ENCODE results near the gene AJAP1.

AJAP1 gene

DNA sequence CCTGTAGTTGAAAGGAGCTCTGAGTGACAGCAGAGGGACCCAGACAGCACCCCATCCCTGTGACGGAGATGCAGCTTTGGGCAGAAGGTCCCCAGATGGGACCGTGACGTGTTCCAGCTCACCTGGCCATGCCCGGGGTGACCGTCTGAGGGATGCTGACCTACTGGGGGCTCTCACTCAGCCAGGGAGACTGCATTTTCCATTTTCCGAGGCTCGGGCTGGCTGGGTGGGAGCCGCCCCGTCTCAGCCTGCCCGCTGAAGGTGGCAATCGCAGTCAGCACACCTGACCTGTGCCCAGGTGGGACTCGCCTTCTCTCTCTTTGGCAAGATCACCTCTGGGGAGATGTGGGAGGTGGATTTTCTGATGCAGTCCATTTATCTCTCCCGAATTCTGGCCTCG, 127.2 kb downstream of the AJAP1 start:
- ChIA-PET CTCF (no interaction called here), POLR2A (no interaction called here)
- DNase-seq (ENCODE audit: extremely low spot score): no peak
- TF ChIP-seq L3MBTL2 (conservative IDR thresholded peaks at IDR 0.05): no peak

GRCh38 chr1:4784761-4785160, 130.4 kb downstream of the AJAP1 start:
- ChIA-PET CTCF (no interaction called here), POLR2A (no interaction called here)
- TF ChIP-seq HDGF (IDR thresholded peaks at IDR 0.05; ENCODE audit: borderline replicate concordance) (no peak), SP1 (IDR thresholded peaks at IDR 0.05) (no peak), SUZ12 (IDR thresholded peaks at IDR 0.05) (no peak), NFRKB (IDR thresholded peaks at IDR 0.05) (no peak), CTBP1 (IDR thresholded peaks at IDR 0.05; ENCODE audit: borderline replicate concordance) (no peak), LEF1 (IDR thresholded peaks at IDR 0.05; ENCODE audit: borderline replicate concordance) (no peak), FOXM1 (IDR thresholded peaks at IDR 0.05; ENCODE audit: borderline replicate concordance) (no peak), L3MBTL2 (conservative IDR thresholded peaks at IDR 0.05) (no peak), BHLHE40 (IDR thresholded peaks at IDR 0.05; ENCODE audit: borderline replicate concordance) (no peak), ELF4 (IDR thresholded peaks at IDR 0.05) (no peak), ZNF384 (IDR thresholded peaks at IDR 0.05) (no peak), FOXK2 (IDR thresholded peaks at IDR 0.05) (no peak), TARDBP (IDR thresholded peaks at IDR 0.05) (no peak), ARNT (IDR thresholded peaks at IDR 0.05) (no peak), FOXA1 (IDR thresholded peaks at IDR 0.05) (no peak)
- TF ChIP-seq, protein P1, sequence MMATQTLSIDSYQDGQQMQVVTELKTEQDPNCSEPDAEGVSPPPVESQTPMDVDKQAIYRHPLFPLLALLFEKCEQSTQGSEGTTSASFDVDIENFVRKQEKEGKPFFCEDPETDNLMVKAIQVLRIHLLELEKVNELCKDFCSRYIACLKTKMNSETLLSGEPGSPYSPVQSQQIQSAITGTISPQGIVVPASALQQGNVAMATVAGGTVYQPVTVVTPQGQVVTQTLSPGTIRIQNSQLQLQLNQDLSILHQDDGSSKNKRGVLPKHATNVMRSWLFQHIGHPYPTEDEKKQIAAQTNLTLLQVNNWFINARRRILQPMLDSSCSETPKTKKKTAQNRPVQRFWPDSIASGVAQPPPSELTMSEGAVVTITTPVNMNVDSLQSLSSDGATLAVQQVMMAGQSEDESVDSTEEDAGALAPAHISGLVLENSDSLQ (IDR thresholded peaks at IDR 0.05): no peak
- no peak for DNase-seq (ENCODE audit: extremely low spot score)

- POLR2A ChIA-PET: no interaction called here
- DNase-seq (ENCODE audit: extremely low spot score): no peak
- TF ChIP-seq HDGF (IDR thresholded peaks at IDR 0.05; ENCODE audit: borderline replicate concordance) (no peak), ARNT (IDR thresholded peaks at IDR 0.05) (no peak), SUZ12 (IDR thresholded peaks at IDR 0.05) (no peak), ZNF384 (IDR thresholded peaks at IDR 0.05) (no peak), FOXM1 (IDR thresholded peaks at IDR 0.05; ENCODE audit: borderline replicate concordance) (no peak), FOXK2 (IDR thresholded peaks at IDR 0.05) (no peak), TARDBP (IDR thresholded peaks at IDR 0.05) (no peak), ELF4 (IDR thresholded peaks at IDR 0.05) (no peak), SP1 (IDR thresholded peaks at IDR 0.05) (no peak), CTBP1 (IDR thresholded peaks at IDR 0.05; ENCODE audit: borderline replicate concordance) (no peak), L3MBTL2 (conservative IDR thresholded peaks at IDR 0.05) (no peak)
- TF ChIP-seq, protein P1 (IDR thresholded peaks at IDR 0.05): no peak
- CTCF ChIA-PET: no interaction called here
Observed at GRCh38 chr1:4786055-4786454, 131.6 kb downstream of the AJAP1 start.

- TF ChIP-seq ELF4 (IDR thresholded peaks at IDR 0.05): no peak
- POLR2A ChIA-PET: no interaction called here
Observed at GRCh38 chr1:4787551-4787950, 133.1 kb downstream of the AJAP1 start.

DNA sequence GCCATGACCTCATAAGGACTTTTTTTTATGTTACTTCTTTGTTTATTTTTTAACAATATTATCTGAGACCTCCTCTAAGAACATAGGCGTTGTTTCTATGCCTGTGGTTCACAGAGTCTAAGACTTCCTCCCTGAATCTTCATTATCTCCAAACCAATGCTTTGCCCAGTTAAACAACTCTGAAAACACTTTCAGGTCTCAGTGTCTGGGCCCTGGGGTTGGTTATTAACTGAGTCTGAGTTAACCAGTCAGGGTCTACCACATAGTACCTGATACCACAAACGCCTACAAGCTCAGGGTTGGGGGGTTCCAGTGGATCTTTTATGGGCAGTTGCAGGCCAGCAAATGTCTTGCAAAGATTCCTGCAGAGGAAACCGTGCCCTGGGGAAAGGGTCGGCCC, 138.2 kb downstream of the AJAP1 start:
- ChIA-PET CTCF (no interaction called here), POLR2A (no interaction called here)
- TF ChIP-seq BHLHE40 (IDR thresholded peaks at IDR 0.05; ENCODE audit: borderline replicate concordance) (no peak), ARNT (IDR thresholded peaks at IDR 0.05) (no peak), FOXK2 (IDR thresholded peaks at IDR 0.05) (no peak), ZNF384 (IDR thresholded peaks at IDR 0.05) (no peak), L3MBTL2 (conservative IDR thresholded peaks at IDR 0.05) (no peak), SUZ12 (IDR thresholded peaks at IDR 0.05) (no peak), LEF1 (IDR thresholded peaks at IDR 0.05; ENCODE audit: borderline replicate concordance) (no peak), FOXA1 (IDR thresholded peaks at IDR 0.05) (no peak), NFRKB (IDR thresholded peaks at IDR 0.05) (no peak)
- TF ChIP-seq, protein P1 (IDR thresholded peaks at IDR 0.05): no peak
- no peak for DNase-seq (ENCODE audit: extremely low spot score)

More at GRCh38 chr1:4787551-4787950, 133.1 kb downstream of the AJAP1 start:
- no peak for DNase-seq (ENCODE audit: extremely low spot score)
- CTCF ChIA-PET: interaction anchor here (0.6 kb wide), 1 partner anchor 1960 kb away, joined by 3 read pairs; no protein-coding TSS in a partner anchor

DNA sequence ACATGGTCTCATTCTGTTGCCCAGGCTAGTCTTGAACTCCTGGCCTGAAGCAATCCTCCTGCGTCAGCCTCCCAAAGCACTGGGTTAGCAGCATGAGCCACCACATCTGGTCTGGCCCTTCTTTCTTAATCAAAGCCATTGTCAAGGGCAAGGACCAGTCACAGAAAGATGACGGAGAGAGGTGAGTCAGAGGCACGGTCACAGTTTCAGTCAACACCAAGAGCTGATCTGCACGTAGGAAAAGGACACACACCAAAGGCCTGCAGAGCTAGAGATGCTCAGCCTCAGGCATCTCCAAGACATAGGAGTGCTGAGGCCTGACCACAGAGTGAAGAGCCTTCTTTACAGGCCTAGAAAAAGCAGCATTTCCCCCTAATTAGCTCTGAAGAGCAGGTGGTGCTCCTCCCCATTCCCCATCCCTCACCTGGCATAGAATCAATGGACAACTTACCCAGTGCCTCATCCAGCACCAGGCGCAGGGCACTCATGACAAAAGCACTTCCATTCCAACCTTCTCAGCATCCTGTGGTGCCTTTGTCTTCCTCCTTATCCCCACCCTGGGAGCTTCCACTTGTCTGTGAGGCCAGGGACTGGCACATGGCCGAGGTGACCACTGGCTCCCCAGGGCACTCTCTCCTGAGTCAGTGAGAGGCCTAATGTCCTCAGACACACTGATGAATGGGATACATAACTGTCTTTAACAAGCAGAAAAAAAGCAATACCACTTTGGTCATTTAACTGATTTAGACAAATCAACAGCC, 139.8 kb downstream of the AJAP1 start:
- no peak for DNase-seq (ENCODE audit: extremely low spot score)
- POLR2A ChIA-PET: no interaction called here

More for the DNA sequence above, 139.8 kb downstream of the AJAP1 start:
- no peak for TF ChIP-seq ZNF384 (IDR thresholded peaks at IDR 0.05)
- TF ChIP-seq FOXM1 (IDR thresholded peaks at IDR 0.05; ENCODE audit: borderline replicate concordance): no peak
- TF ChIP-seq NFRKB (IDR thresholded peaks at IDR 0.05): no peak
- no peak for TF ChIP-seq CTBP1 (IDR thresholded peaks at IDR 0.05; ENCODE audit: borderline replicate concordance)
- no peak for TF ChIP-seq ELF4 (IDR thresholded peaks at IDR 0.05)
- no peak for TF ChIP-seq L3MBTL2 (conservative IDR thresholded peaks at IDR 0.05)
- no peak for TF ChIP-seq ARNT (IDR thresholded peaks at IDR 0.05)
- TF ChIP-seq, protein P1 (IDR thresholded peaks at IDR 0.05): no peak
- TF ChIP-seq FOXK2 (IDR thresholded peaks at IDR 0.05): no peak
- TF ChIP-seq SUZ12 (IDR thresholded peaks at IDR 0.05): no peak
- TF ChIP-seq HDGF (IDR thresholded peaks at IDR 0.05; ENCODE audit: borderline replicate concordance): no peak
- TF ChIP-seq BHLHE40 (IDR thresholded peaks at IDR 0.05; ENCODE audit: borderline replicate concordance): no peak
- no peak for TF ChIP-seq FOXA1 (IDR thresholded peaks at IDR 0.05)
- TF ChIP-seq TARDBP (IDR thresholded peaks at IDR 0.05): no peak
- TF ChIP-seq SP1 (IDR thresholded peaks at IDR 0.05): no peak
- TF ChIP-seq LEF1 (IDR thresholded peaks at IDR 0.05; ENCODE audit: borderline replicate concordance): no peak
- CTCF ChIA-PET: no interaction called here

Measured in HEK293T (cell line).